ENCODE measurements around the gene PARP4.

GRCh38 chr13:24529478-24529877 is 16.9 kb upstream of the PARP4 start:
- TF ChIP-seq POLR2A (IDR thresholded peaks at IDR 0.05): no peak
- no peak for TF ChIP-seq CTCF (IDR thresholded peaks at IDR 0.05)

Data from right lobe of liver (tissue), 4 donors.